T47D (cell line): ENCODE data around the gene MYORG.

Source experiments
- DNase-seq, 2 experiments: peaks; one replicate each; pipeline versions ENCODE4 v3.0.0 to v3.0.0-alpha.2; 2011 to 2012; ENCODE audit warnings: low read depth in 1 of 2, low spot score in 1 of 2
- JUND ChIP-seq: IDR thresholded peaks from 2 replicates; pipeline ENCODE4 v1.6.1; 2012; ENCODE audit warnings: low read depth
- in situ Hi-C: cut with HindIII; loops from 2 replicates; pipeline ENCODE4 v1.10.0; 2016; ENCODE audit warnings: low sequenced_read_pairs, low pct_unique_long_range_greater_than_20kb

MYORG gene

DNA sequence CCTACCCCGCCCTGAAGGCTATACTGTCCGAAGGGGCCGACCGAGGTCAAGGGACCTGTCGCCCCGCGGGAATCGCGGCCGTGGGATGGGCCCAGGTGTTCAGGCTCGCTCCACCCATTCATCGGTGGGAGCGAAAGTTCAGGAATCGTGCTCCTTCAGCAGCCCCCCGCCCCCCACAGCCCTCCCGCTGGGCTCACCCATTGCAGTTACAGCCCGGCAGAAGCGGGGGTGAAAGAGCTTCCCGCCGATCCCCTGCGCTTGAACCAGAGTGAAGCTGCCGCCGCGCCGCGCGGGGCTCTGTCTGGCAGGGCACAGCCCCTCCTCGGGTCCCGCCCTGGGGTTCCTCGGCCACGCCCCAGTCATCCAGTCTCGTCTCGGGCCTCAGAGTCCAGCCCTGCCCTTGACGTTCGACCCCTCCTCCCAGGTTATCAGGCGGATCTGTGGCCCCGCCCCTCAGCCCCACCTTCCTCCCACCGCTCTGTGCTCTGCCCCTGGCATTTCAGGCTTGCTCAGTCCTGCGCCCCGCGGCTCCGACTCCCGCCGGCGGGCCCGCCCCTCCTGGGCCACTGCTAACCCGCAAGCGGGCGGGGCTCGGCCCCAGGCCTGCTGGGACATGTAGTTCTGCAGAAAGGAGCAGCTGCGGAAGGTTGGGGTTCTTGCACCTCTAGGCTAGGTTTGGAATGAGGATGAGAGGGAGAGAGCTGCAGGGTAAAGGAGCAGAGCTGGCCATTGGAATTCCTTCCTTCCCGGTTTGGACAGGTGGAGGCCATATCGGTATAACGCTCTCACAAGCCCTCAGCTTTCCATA, at the start of gene MYORG:
MYORG (minus strand) TSS at position 303 of the 808 bp plus-strand sequence. CDS start 3,955 bp downstream, outside the sequence.
- no peak for TF ChIP-seq JUND
- in situ Hi-C loops = no loop called here
- DNase-seq = peak; percentile 87 to 97

DNA sequence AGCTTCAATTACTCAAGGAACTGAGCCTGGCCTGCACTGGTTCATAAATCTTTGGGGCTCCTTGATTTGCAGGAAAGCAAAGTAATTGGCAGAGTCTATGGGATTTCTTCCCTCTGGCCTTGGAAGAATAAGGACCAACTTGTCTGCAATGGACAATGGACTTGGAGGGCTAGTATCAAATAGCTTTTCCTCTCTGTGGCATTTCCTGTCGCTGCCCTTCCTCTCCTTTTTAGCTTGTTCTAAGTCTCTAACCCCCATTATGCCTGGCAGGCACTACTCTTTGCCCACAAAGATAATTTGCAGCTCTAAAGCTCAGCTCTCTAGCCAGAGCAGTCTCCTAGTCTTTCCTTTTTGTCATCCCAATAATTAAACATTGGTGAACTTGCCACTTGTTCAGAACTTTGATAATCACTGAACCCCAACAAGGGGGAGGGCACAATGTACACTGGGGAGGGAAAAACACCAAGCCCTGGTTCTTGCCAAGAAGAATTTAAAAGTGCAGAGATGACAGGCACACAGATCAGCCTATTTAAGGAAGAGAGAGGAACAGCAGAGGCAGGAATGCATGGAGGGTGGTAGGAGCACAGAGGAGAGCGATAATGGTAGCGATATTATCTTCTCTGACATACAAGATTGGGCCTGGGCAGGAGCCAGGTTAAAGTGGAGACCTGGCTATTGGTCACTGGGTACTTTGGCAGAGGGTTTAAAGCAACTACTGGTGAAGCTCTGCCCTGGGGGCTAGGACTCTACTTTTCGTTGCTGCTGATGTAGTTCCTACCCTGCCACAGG, 43.2 kb upstream of the MYORG start:
- in situ Hi-C loops = no loop called here
- no peak for TF ChIP-seq JUND
- no peak for DNase-seq

DNA sequence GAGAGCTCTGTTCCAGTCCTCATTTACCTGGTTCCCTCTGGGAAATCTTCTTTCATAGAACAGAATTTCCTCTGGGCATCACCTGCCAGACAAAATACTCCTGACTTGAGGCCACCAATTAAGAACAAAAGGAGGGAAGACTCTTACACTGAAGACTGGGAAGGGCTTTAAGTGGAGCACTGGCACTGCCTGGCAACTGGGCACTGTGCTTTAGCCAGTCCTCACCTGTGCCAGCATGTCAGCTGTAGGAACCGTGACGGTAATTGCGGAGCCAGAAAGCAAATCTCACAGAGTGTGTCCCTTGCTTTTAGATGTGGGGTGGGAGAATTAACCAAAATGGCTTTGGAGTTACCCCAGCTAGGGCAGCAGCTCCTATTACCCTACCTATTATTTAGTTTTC, 41.0 kb upstream of the MYORG start:
- in situ Hi-C loops = no loop called here
- DNase-seq = no peak
- no peak for TF ChIP-seq JUND

DNA sequence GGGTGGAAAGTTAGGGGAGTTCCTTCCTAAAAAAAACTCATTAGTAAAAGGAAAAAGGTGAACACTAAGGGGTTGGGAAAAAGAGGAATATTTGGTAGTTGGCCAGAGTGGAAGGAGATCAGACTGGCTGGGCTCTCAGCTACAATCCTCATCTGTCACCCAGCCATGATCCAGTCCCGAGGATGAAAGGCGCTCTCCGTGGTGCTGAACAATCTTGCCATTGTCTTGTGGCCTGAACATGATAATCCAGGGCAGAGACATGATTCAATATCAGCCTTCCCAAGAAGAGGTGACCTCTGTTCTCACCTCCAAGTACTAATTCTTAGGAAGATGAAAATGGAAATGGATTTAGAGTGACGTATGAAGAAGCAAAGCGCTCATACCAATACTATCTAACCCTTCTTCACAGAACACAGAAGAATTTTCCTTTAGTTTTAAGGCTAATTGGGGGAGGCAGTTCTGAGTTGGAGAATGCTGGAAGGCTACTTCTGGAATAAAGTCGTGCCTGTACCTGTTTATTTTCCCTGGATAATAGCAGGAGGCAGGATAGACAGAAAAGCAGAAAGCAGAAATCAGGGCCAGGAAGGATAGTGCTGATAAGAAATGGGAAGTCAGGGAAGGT, 36.6 kb upstream of the MYORG start:
- in situ Hi-C loops = no loop called here
- TF ChIP-seq JUND = no peak
- DNase-seq = peak; percentile 51 to 77

DNA sequence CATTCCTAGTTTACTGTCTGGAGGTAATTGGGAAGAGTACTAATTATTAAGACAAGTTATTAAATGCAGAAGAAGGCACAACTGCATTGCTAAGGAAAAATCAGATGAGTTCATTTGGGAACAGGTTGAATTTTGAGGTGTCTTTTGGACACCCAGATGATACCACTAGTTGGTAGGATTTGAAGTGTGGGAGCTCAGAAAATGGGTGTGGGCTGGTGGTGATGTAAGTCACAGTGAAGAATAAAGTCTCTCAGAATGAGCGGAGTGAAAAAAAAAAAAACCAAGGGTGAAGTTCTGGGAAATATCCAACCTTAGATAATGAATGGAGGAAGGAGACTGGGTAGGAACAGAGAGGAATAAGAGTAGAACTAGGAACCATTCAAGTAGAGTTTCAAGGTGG, 35.6 kb upstream of the MYORG start:
- TF ChIP-seq JUND = no peak
- no peak for DNase-seq
- in situ Hi-C loops = no loop called here

DNA sequence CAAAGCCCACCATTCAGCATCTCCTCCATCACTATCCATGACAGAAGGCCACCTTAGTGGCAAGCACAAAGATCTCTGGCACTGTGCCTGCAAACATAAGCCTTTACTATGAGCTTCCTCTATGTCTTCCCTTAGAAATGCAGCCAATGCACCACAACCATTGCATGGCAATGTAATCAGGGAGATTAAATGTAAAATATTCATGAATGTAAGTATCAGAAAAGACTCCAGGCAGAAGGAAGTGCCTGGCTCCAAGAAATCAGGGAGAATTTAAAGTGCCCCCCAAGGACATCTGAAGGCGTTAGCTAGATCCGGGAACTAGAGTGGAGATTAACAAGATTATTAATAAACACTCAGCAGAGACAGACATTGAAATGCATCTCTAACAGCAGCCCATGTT, 32.5 kb upstream of the MYORG start:
- TF ChIP-seq JUND = no peak
- no peak for DNase-seq
- in situ Hi-C loops = no loop called here

DNA sequence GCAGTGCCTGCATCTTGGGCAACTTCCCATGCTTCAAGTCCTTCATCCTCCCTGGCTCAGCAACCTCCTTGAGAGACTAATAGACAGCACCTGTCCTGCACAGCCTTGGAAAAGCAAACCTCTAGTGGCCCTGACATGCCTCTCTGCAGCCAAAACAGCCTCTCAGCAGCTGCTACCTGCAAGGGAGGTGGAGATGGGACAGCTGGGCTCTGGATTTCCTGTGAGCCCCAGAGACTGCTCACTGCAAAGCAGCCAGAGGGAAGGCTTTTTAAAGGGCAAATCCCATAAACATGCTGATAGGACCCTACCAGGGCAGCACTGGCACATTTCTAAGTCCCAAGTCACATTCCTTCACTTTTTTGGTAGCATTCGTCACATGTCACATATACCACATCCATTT, 31.5 kb upstream of the MYORG start:
- DNase-seq = no peak
- in situ Hi-C loops = no loop called here
- no peak for TF ChIP-seq JUND

DNA sequence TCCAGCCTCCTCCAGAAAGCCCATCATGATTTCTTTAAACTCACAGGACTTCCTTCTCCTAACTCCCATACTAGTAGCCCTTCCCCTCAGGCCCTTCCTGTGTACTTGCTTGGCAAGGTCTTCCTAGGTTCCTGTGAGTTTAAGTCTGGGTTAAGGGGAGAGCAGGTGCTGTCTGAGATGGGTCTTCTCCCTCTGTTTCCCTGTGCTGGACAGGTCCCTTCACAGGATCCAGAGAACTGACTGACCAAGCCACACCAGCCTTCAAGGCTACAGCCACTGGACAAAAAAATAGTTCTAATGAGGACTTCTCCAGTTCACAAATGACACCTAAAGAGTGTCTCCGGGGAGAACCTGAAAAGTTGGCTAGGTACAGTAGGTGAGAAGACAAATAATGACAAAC, 29.5 kb upstream of the MYORG start:
- in situ Hi-C loops = no loop called here
- DNase-seq = no peak
- no peak for TF ChIP-seq JUND

DNA sequence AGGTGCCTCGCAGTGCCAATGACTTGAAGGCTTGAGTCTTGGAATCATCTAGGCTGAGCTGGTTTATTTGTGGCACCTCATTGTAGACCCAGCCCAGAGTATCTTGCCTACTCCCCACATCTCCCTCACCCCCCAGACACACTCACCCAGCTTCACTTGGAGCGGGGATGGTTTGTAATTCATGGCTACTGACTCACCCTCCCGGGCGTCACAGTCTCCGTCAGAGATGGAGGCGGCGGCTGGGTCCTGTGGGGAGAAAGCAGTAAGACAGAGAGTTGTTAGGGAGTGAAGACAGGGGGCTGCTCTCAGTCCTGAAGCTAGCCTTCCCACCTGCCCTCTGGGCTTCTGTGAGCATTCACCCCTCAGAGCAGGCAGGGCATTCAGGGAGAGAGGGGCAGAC, 29.0 kb upstream of the MYORG start:
- in situ Hi-C loops = no loop called here
- no peak for DNase-seq
- no peak for TF ChIP-seq JUND

DNA sequence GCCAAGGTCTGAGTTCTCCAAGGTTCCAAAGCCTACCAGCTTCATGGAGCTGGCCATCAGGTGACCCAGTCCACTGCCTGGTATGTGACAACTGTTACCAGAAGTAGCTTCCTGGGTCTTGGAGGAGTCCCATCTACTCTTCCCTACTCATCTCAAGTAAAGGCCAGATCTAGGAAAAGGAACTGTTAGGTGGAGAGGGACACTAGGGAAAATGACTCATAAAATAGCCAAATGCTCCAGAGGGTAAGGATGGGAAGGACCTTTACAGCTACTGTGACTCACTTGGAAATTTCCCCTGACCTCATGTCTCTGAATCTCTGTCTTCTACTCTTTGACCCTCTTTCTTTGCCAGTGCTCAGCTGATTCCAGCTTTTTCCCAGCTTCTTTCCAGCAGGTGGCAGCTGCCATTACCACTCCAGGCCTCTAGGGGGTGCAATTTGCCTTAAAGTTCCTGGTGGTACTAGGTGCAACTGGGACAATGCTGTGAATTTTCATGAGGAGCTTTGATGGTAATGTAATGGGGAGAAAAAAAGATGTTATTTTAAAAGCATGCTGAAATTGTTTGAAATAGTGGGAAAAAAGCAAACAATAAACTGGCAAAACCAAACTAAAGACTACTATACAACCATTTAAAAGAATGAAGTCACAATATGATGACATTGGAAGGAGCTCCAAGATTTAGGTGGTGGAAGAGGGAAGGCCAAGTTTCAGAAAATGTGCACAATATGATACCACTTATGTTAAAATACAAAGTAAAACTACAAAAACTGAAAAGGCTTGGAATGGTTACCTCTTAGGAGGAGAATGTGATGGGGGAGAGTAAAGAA, 27.1 kb upstream of the MYORG start:
- in situ Hi-C loops = no loop called here
- no peak for TF ChIP-seq JUND
- peak; percentile 41 to 67 for DNase-seq

DNA sequence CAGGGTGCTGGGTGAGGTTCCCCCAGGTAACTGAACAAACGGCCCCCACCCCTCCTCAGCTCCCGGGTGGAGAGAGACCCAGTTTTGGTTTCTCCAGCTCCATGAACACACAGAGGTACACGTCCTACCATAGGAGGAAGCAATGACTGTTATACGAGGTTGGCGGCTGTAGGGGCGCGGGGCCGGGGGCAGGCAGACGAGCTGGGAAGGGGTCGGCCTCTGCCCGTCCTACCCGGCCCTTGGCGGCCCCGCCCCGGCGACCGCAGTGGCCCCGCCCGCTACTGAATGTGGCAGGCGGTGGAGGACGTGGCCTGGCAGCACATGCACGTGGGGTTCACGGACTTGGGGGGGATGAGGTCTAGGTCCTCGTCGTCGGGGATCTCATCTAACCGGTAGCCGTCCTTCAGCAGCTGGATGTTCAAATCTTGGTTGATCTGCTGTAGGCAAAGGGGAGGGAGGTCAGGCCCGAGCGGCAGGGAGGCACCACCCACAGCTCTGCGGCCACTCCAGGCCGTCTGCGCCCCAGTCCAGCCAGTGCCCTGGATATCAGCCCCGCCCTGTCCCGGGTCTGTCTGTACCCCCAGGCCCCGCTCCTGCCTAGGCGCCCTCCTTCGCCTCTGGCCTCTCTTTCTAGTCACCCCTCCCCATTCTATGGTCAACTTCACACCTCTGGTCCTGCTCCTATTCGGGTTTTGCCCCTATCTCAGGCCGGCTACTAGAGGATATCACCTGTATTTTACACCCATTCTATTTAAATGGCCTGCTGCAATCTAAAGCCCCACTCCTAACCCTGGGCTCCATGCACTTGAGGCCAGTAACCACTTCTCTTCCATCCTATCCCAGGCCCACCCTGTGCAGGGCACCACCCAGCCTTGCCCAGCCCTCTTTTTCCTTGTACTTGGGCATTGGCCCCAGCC, 24.2 kb upstream of the MYORG start:
- no peak for TF ChIP-seq JUND
- in situ Hi-C loops = no loop called here
- no peak for DNase-seq
